Muscle of leg (tissue), 11 donors: ENCODE measurements around the gene TRPC4AP. TPM values are rescaled to one million over a fixed set of nuclear protein-coding genes. Genes with fewer than 3 reads are reported as not detected.
A peak's percentile ranks its signal among the peaks of the same experiment; 100 is the strongest.
"Not testable (repeated sequence)": the region's sequence is repeated elsewhere in the genome, so short reads cannot be mapped to it uniquely, and the experiment has no call there.

ENCODE experiments used
- DNase-seq: peaks from one replicate; pipeline ENCODE4 v3.0.0; 2013
- H3K27ac ChIP-seq: one replicate; pipeline ENCODE4 v1.5.1; 2013; ENCODE audit warnings: mild to moderate bottlenecking, low read length, control low read depth
- H3K27me3 ChIP-seq: one replicate; pipeline ENCODE4 v1.6.1; 2013; ENCODE audit warnings: low read length; ENCODE audit not compliant: control insufficient read depth, insufficient read depth
- H3K36me3 ChIP-seq: one replicate; pipeline ENCODE4 v1.6.1; 2013; ENCODE audit warnings: low read length; ENCODE audit not compliant: control insufficient read depth, insufficient read depth
- H3K4me1 ChIP-seq: one replicate; pipeline ENCODE4 v1.6.1; 2013; ENCODE audit warnings: low read length; ENCODE audit not compliant: control insufficient read depth, insufficient read depth
- H3K4me3 ChIP-seq: one replicate; pipeline ENCODE4 v1.5.1; 2013; ENCODE audit warnings: low read length, control low read depth
- H3K9me3 ChIP-seq: replicated peaks from 2 replicates; pipeline ENCODE4 v1.6.1; 2013; ENCODE audit warnings: low read depth, low read length; ENCODE audit not compliant: control insufficient read depth
- WGBS: methylation state at CpG from one replicate; pipeline ENCODE4 v1.1.5; 2013; ENCODE audit warnings: missing lambda C conversion rate; ENCODE audit not compliant: insufficient coverage; 5-methylcytosine and 5-hydroxymethylcytosine counted together
- polyA plus RNA-seq, 8 donors: library from polyadenylated mRNA; unstranded; fragments of 120-200 nt; gene quantifications; one replicate each; pipeline versions ENCODE4 v1.2.1 to v1.2.3, GENCODE V29; 2013; ENCODE audit warnings: inconsistent platforms in 1 of 8, low replicate concordance in 1 of 8; ENCODE audit not compliant: insufficient read length in 8 of 8, insufficient read depth in 1 of 8
- total RNA-seq: library from RNA; stranded (reverse); fragments of 120-200 nt; gene quantifications from one replicate; pipeline ENCODE4 v1.2.4, GENCODE V29; 2013

TRPC4AP gene
- total and polyA plus RNA-seq, 9 donors, result 28.6 to 61.0 (median 56.5) TPM

GRCh38 chr20:35125753-35126152 is 33.1 kb upstream of the TRPC4AP start:
- Histone ChIP-seq H3K9me3 (no peaks in the 10 kb centered on the region), H3K27ac (no peak overlapping the region), H3K36me3 (peaks cover 48% of the 10 kb centered on the region), H3K27me3 (no peaks in the 10 kb centered on the region), H3K4me3 (no peak overlapping the region), H3K4me1 (no peaks in the 10 kb centered on the region)
- WGBS, result 83% methylated on average over 4 of the region's 5 CpGs
- no peak for DNase-seq

GRCh38 chr20:35122756-35123405 is 30.3 kb upstream of the TRPC4AP start:
- WGBS, result 83% methylated on average over 2 of the region's 5 CpGs
- H3K36me3 ChIP-seq, result peaks cover 64% of the 10 kb centered on the region

GRCh38 chr20:35121186-35121585 is 28.6 kb upstream of the TRPC4AP start:
- peaks cover 67% of the 10 kb centered on the region for H3K36me3 ChIP-seq
- DNase-seq, result no peak
- 98% methylated on average over 5 of the region's 7 CpGs for WGBS
- no peaks in the 10 kb centered on the region for H3K4me1 ChIP-seq
- no peaks in the 10 kb centered on the region for H3K27me3 ChIP-seq
- H3K9me3 ChIP-seq, result no peaks in the 10 kb centered on the region
- no peak overlapping the region for H3K4me3 ChIP-seq
- H3K27ac ChIP-seq, result no peak overlapping the region

More at GRCh38 chr20:35122756-35123405, 30.3 kb upstream of the TRPC4AP start:
- H3K9me3 ChIP-seq, result no peaks in the 10 kb centered on the region
- H3K27me3 ChIP-seq, result no peaks in the 10 kb centered on the region
- H3K4me1 ChIP-seq, result no peaks in the 10 kb centered on the region
- no peak overlapping the region for H3K4me3 ChIP-seq
- no peak overlapping the region for H3K27ac ChIP-seq
- no peak for DNase-seq

GRCh38 chr20:35120012-35120701 is 27.6 kb upstream of the TRPC4AP start:
- 98% methylated on average over 3 of the region's 8 CpGs for WGBS
- Histone ChIP-seq H3K4me3 (no peak overlapping the region), H3K4me1 (no peaks in the 10 kb centered on the region), H3K36me3 (peaks cover 69% of the 10 kb centered on the region), H3K9me3 (no peaks in the 10 kb centered on the region), H3K27ac (no peak overlapping the region), H3K27me3 (no peaks in the 10 kb centered on the region)
- DNase-seq, result no peak

GRCh38 chr20:35117629-35118028 is 25.0 kb upstream of the TRPC4AP start:
- no peak for DNase-seq
- H3K27ac ChIP-seq, result peak overlapping the region; percentile 29
- 75% methylated on average over 1 of the region's 1 CpG for WGBS
- H3K9me3 ChIP-seq, result no peaks in the 10 kb centered on the region
- no peaks in the 10 kb centered on the region for H3K4me1 ChIP-seq
- no peaks in the 10 kb centered on the region for H3K27me3 ChIP-seq
- H3K36me3 ChIP-seq, result peaks cover 52% of the 10 kb centered on the region
- no peak overlapping the region for H3K4me3 ChIP-seq

GRCh38 chr20:35117196-35117595 is 24.6 kb upstream of the TRPC4AP start:
- H3K36me3 ChIP-seq, result peaks cover 49% of the 10 kb centered on the region
- no peaks in the 10 kb centered on the region for H3K27me3 ChIP-seq
- H3K9me3 ChIP-seq, result no peaks in the 10 kb centered on the region
- DNase-seq, result peak; percentile 55
- H3K27ac ChIP-seq, result no peak overlapping the region
- no peak overlapping the region for H3K4me3 ChIP-seq
- no peaks in the 10 kb centered on the region for H3K4me1 ChIP-seq

GRCh38 chr20:35116258-35116657 is 23.7 kb upstream of the TRPC4AP start:
- DNase-seq, result no peak
- Histone ChIP-seq H3K36me3 (peaks cover 41% of the 10 kb centered on the region), H3K4me3 (no peak overlapping the region), H3K27ac (no peak overlapping the region), H3K4me1 (no peaks in the 10 kb centered on the region), H3K9me3 (no peaks in the 10 kb centered on the region), H3K27me3 (no peaks in the 10 kb centered on the region)
- 92% methylated on average over 4 of the region's 4 CpGs for WGBS

- H3K4me3 ChIP-seq, result no peak overlapping the region
- no peaks in the 10 kb centered on the region for H3K9me3 ChIP-seq
- no peak overlapping the region for H3K27ac ChIP-seq
- no peaks in the 10 kb centered on the region for H3K4me1 ChIP-seq
- no peak for DNase-seq
- H3K36me3 ChIP-seq, result peaks cover 36% of the 10 kb centered on the region
- WGBS, result 84% methylated on average over 4 of the region's 11 CpGs
- H3K27me3 ChIP-seq, result no peaks in the 10 kb centered on the region
Measured at GRCh38 chr20:35115606-35116005, 23.0 kb upstream of the TRPC4AP start.

- DNase-seq, H3K9me3 ChIP-seq, H3K4me1 ChIP-seq, H3K27me3 ChIP-seq, H3K4me3 ChIP-seq, H3K27ac ChIP-seq: not testable (repeated sequence)
- no CpG with 5 or more reads among the region's 5 CpGs for WGBS
- H3K36me3 ChIP-seq, result peaks cover 13% of the 10 kb centered on the region
Measured at GRCh38 chr20:35112276-35112675, 19.7 kb upstream of the TRPC4AP start.

- Histone ChIP-seq H3K4me1 (no peaks in the 10 kb centered on the region), H3K9me3 (no peaks in the 10 kb centered on the region), H3K27ac (no peak overlapping the region), H3K27me3 (no peaks in the 10 kb centered on the region), H3K4me3 (no peak overlapping the region), H3K36me3 (peaks cover 12% of the 10 kb centered on the region)
- WGBS, result 77% methylated on average over 2 of the region's 4 CpGs
- DNase-seq, result no peak
Measured at GRCh38 chr20:35111141-35111888, 18.7 kb upstream of the TRPC4AP start.
